Osteocyte (in vitro differentiated cells): ENCODE data around the gene EYA2. TPM values are rescaled to one million over a fixed set of nuclear protein-coding genes. Genes with fewer than 3 reads are reported as not detected.
A peak's percentile ranks its signal among the peaks of the same experiment; 100 is the strongest.

Source experiments
- DNase-seq: peaks from one replicate; pipeline ENCODE4 v3.0.0; 2021; ENCODE audit warnings: mixed read lengths; ENCODE audit not compliant: unreplicated experiment; ENCODE audit errors: extremely low spot score
- H3K27ac Mint-ChIP-seq: one replicate; pipeline ENCODE4 v1.8.0; 2021; ENCODE audit warnings: mild to moderate bottlenecking, mixed read lengths; ENCODE audit not compliant: unreplicated experiment
- H3K27me3 Mint-ChIP-seq: one replicate; pipeline ENCODE4 v1.8.0; 2021; ENCODE audit warnings: mixed read lengths; ENCODE audit not compliant: unreplicated experiment
- H3K36me3 Mint-ChIP-seq: one replicate; pipeline ENCODE4 v1.8.0; 2021; ENCODE audit warnings: mixed read lengths; ENCODE audit not compliant: unreplicated experiment
- H3K4me1 Mint-ChIP-seq: one replicate; pipeline ENCODE4 v1.8.0; 2021; ENCODE audit warnings: mixed read lengths; ENCODE audit not compliant: unreplicated experiment
- H3K4me3 Mint-ChIP-seq: one replicate; pipeline ENCODE4 v1.8.0; 2021; ENCODE audit warnings: mild to moderate bottlenecking, moderate library complexity, mixed read lengths; ENCODE audit not compliant: unreplicated experiment
- H3K9me3 Mint-ChIP-seq: one replicate; pipeline ENCODE4 v1.8.0; 2021; ENCODE audit warnings: mixed read lengths; ENCODE audit not compliant: unreplicated experiment
- total RNA-seq: library from RNA; stranded (reverse); gene quantifications from 2 replicates; pipeline ENCODE4 v1.2.1, GENCODE V29; 2021
- TF ChIP-seq, protein P1 (sequence below): fragments of 200-600 bp; sonication (generic); IDR thresholded peaks from 2 replicates; pipeline ENCODE4 v1.5.0; 2021; ENCODE audit warnings: antibody characterized with exemption, mild to moderate bottlenecking, moderate library complexity

EYA2 gene
- total RNA-seq, 1 donor from 2014 or later = not detected

GRCh38 chr20:47217482-47218446, 323.1 kb downstream of the EYA2 start:
- peaks cover 3% of the 10 kb centered on the region for H3K4me1 Mint-ChIP-seq
- no peak overlapping the region for H3K4me3 Mint-ChIP-seq
- peak overlapping the region; percentile 21 for H3K27ac Mint-ChIP-seq
- TF ChIP-seq, protein P1, sequence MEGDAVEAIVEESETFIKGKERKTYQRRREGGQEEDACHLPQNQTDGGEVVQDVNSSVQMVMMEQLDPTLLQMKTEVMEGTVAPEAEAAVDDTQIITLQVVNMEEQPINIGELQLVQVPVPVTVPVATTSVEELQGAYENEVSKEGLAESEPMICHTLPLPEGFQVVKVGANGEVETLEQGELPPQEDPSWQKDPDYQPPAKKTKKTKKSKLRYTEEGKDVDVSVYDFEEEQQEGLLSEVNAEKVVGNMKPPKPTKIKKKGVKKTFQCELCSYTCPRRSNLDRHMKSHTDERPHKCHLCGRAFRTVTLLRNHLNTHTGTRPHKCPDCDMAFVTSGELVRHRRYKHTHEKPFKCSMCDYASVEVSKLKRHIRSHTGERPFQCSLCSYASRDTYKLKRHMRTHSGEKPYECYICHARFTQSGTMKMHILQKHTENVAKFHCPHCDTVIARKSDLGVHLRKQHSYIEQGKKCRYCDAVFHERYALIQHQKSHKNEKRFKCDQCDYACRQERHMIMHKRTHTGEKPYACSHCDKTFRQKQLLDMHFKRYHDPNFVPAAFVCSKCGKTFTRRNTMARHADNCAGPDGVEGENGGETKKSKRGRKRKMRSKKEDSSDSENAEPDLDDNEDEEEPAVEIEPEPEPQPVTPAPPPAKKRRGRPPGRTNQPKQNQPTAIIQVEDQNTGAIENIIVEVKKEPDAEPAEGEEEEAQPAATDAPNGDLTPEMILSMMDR = no peak
- DNase-seq = no peak
- H3K9me3 Mint-ChIP-seq = no peaks in the 10 kb centered on the region
- H3K27me3 Mint-ChIP-seq = no peaks in the 10 kb centered on the region
- peaks cover 57% of the 10 kb centered on the region for H3K36me3 Mint-ChIP-seq

DNA sequence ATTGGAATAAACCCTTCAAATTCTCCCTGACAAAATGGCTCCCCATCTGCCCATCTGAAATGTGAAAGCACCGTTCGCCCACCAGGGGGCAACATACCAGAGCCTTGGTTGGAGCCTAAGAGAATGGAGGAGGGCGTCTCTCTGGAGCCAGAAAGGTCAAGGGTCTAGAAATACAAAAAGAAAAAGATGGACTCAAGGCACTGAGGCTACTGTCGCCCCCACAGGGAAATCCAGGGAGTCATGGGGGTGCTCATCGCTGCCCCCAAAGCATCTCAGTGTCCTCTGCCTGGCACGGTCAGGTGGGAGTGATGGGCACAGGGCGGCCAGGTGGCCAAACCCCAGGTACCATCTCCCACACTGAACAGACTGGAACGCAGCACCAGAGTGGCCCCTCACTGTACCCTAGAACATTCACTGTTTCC, 325.5 kb downstream of the EYA2 start:
- Mint-ChIP-seq H3K36me3 (peaks cover 69% of the 10 kb centered on the region), H3K27ac (no peak overlapping the region), H3K4me3 (no peak overlapping the region), H3K27me3 (no peaks in the 10 kb centered on the region), H3K9me3 (no peaks in the 10 kb centered on the region), H3K4me1 (peaks cover 3% of the 10 kb centered on the region)
- DNase-seq = no peak
- TF ChIP-seq, protein P1 = peak; percentile 62

- Mint-ChIP-seq H3K4me1 (no peaks in the 10 kb centered on the region), H3K9me3 (no peaks in the 10 kb centered on the region), H3K27me3 (no peaks in the 10 kb centered on the region), H3K4me3 (no peak overlapping the region), H3K36me3 (peaks cover 64% of the 10 kb centered on the region), H3K27ac (no peak overlapping the region)
- no peak for DNase-seq
- TF ChIP-seq, protein P1 = no peak
These were observed 326.5 kb downstream of the EYA2 start for GRCh38 chr20:47221036-47221625.

- H3K36me3 Mint-ChIP-seq = peaks cover 61% of the 10 kb centered on the region
- no peak overlapping the region for H3K4me3 Mint-ChIP-seq
- TF ChIP-seq, protein P1 = no peak
- no peak overlapping the region for H3K27ac Mint-ChIP-seq
- DNase-seq = no peak
- no peaks in the 10 kb centered on the region for H3K27me3 Mint-ChIP-seq
- H3K4me1 Mint-ChIP-seq = no peaks in the 10 kb centered on the region
- H3K9me3 Mint-ChIP-seq = no peaks in the 10 kb centered on the region
These were observed 328.0 kb downstream of the EYA2 start for GRCh38 chr20:47222468-47223119.
